Measurements from ENCODE around the gene TNFRSF19. TPM values are rescaled to one million over a fixed set of nuclear protein-coding genes. Genes with fewer than 3 reads are reported as not detected.

TNFRSF19 gene
- total and polyA plus RNA-seq, 10 donors: 1.0 to 12.2 (median 3.8) TPM

- intact Hi-C loops (cut with DNase I; ENCODE audit: low total_unique reads): no loop called here
- no peak for TF ChIP-seq CTCF (IDR thresholded peaks at IDR 0.05 in 8 of 11, conservative IDR thresholded peaks at IDR 0.05 in 3 of 11)
- no peak for TF ChIP-seq POLR2A (IDR thresholded peaks at IDR 0.05)
- TF ChIP-seq POLR2AphosphoS5 (IDR thresholded peaks at IDR 0.05): no peak
These were observed 145.0 kb downstream of the TNFRSF19 start for GRCh38 chr13:23715092-23715761.

GRCh38 chr13:23715762-23716235 is 145.6 kb downstream of the TNFRSF19 start:
- H3K4me3 ChIP-seq: no peak overlapping the region
- 85 to 93% (median 88%) methylated on average over 7 to 11 of the region's 11 CpGs for WGBS, 5 donors
- DNase-seq: no peak
- peaks cover 0 to 8% (median 0%) of the 10 kb centered on the region in 8 donors for H3K9me3 ChIP-seq
- H3K36me3 ChIP-seq: no peaks in the 10 kb centered on the region
- TF ChIP-seq POLR2AphosphoS5 (IDR thresholded peaks at IDR 0.05) (no peak), CTCF (IDR thresholded peaks at IDR 0.05 in 8 of 11, conservative IDR thresholded peaks at IDR 0.05 in 3 of 11) (no peak), POLR2A (IDR thresholded peaks at IDR 0.05) (no peak)
- H3K27me3 ChIP-seq (replicated peaks in 1 of 7): no peaks in the 10 kb centered on the region
- no peaks in the 10 kb centered on the region for H3K4me1 ChIP-seq
- intact Hi-C loops (cut with DNase I; ENCODE audit: low total_unique reads): no loop called here
- no peak overlapping the region for H3K27ac ChIP-seq

More at GRCh38 chr13:23715092-23715761, 145.0 kb downstream of the TNFRSF19 start:
- Histone ChIP-seq H3K27ac (no peak overlapping the region), H3K36me3 (no peaks in the 10 kb centered on the region), H3K27me3 (replicated peaks in 1 of 7) (no peaks in the 10 kb centered on the region), H3K4me1 (no peaks in the 10 kb centered on the region), H3K9me3 (peaks cover 0 to 8% (median 0%) of the 10 kb centered on the region in 8 donors), H3K4me3 (no peak overlapping the region)
- no peak for DNase-seq
- WGBS, 5 donors: 85 to 99% (median 92%) methylated on average over 11 to 19 of the region's 19 CpGs

GRCh38 chr13:23716401-23716800 is 146.2 kb downstream of the TNFRSF19 start:
- DNase-seq: no peak
- no peak overlapping the region for H3K27ac ChIP-seq
- intact Hi-C loops (cut with DNase I; ENCODE audit: low total_unique reads): no loop called here
- no peaks in the 10 kb centered on the region for H3K4me1 ChIP-seq
- WGBS, 5 donors: 88 to 100% (median 93%) methylated on average over 2 of the region's 2 CpGs
- no peak overlapping the region for H3K4me3 ChIP-seq
- no peaks in the 10 kb centered on the region for H3K36me3 ChIP-seq
- peaks cover 0 to 8% (median 0%) of the 10 kb centered on the region in 8 donors for H3K9me3 ChIP-seq
- TF ChIP-seq CTCF (IDR thresholded peaks at IDR 0.05 in 8 of 11, conservative IDR thresholded peaks at IDR 0.05 in 3 of 11) (no peak), POLR2AphosphoS5 (IDR thresholded peaks at IDR 0.05) (no peak)
- H3K27me3 ChIP-seq (replicated peaks in 1 of 7): no peaks in the 10 kb centered on the region

- no peak overlapping the region for H3K27ac ChIP-seq
- no peaks in the 10 kb centered on the region for H3K36me3 ChIP-seq
- no peaks in the 10 kb centered on the region for H3K4me1 ChIP-seq
- no peak overlapping the region for H3K4me3 ChIP-seq
- no peak for DNase-seq
- H3K9me3 ChIP-seq: no peaks in the 10 kb centered on the region
- H3K27me3 ChIP-seq (replicated peaks in 1 of 7): no peaks in the 10 kb centered on the region
- TF ChIP-seq POLR2AphosphoS5 (IDR thresholded peaks at IDR 0.05) (no peak), CTCF (IDR thresholded peaks at IDR 0.05 in 8 of 11, conservative IDR thresholded peaks at IDR 0.05 in 3 of 11) (no peak), POLR2A (IDR thresholded peaks at IDR 0.05) (no peak)
- 47 to 66% (median 52%) methylated on average over 2 of the region's 2 CpGs for WGBS, 5 donors
- intact Hi-C loops (cut with DNase I; ENCODE audit: low total_unique reads): no loop called here
These were observed 148.8 kb downstream of the TNFRSF19 start for GRCh38 chr13:23718996-23719395.

All from spleen (tissue), 11 donors.